GM18498 (cell line): ENCODE measurements around the gene EMCN.
"Not testable (repeated sequence)": the region's sequence is repeated elsewhere in the genome, so short reads cannot be mapped to it uniquely, and the experiment has no call there.

Experiments
- ATAC-seq: cut with Tn5 transposase; IDR thresholded peaks from one replicate; pipeline ENCODE4 v1.9.1; 2021; ENCODE audit warnings: mild to moderate bottlenecking, moderate library complexity; ENCODE audit not compliant: unreplicated experiment

The EMCN gene, protein sequence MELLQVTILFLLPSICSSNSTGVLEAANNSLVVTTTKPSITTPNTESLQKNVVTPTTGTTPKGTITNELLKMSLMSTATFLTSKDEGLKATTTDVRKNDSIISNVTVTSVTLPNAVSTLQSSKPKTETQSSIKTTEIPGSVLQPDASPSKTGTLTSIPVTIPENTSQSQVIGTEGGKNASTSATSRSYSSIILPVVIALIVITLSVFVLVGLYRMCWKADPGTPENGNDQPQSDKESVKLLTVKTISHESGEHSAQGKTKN

DNA sequence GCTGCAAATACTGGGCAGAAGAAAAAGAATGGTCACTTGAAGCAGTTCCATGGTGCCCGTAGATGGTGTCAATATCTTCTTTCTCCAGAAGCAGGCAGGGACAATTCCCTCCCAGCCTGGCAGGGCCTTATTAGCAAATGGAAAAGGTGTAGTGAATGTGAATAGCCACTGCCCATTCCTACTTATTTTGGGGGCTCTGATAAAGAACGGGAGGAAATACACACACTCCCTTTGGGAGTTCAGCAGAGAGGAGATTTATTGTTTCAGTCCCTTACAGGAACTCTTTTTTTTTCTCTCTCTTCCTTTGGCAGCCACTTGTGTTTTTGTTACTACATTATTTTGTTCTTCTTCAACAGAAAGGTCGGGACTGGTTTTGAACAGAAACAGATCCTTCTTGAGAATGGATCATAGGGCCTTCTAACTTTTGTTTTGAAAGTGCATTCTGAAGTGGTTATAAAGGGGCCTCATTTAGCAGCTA, at the start of gene EMCN:
EMCN (minus strand) TSS at position 159 of the 478 bp plus-strand sequence; CDS start at position 51, 108 bp downstream.
- no peak for ATAC-seq

DNA sequence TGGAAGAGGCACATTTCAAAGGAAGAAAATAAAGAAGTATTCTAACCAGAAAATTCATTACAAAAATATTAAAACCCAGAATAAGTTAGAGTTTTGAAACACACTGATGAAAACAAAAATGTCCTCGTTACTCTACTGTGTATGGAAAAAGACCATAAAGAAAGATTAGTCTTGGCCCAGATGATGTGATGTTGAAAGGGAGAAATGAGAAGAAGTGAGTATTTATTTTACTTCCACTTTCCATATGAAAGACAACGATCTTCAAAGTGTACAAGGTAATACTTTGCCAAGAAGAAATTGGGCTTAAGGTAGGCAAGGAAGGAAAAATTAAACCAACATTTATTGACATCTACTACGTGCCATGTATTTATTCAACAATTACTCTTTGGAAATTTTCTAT, 48.6 kb upstream of the EMCN start:
- ATAC-seq = no peak

DNA sequence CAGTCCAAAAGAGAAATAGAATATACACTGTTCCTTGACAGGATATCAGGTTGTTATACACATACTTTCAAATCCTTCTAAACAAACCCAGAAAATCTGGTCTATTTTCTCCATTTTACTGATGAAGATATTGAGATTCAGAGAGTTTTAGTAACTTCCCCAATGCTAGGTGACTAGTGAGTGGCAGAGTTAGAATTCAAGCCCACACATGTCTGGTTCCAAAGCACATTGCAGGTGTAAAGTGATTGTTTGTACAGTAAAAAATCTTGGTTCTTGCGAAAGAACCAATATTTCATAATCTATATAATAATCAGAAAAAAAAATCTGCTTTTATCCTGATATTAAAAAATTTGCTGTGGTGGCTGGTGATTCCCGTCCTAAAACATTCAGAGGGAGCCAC, 39.5 kb upstream of the EMCN start:
- ATAC-seq = no peak

DNA sequence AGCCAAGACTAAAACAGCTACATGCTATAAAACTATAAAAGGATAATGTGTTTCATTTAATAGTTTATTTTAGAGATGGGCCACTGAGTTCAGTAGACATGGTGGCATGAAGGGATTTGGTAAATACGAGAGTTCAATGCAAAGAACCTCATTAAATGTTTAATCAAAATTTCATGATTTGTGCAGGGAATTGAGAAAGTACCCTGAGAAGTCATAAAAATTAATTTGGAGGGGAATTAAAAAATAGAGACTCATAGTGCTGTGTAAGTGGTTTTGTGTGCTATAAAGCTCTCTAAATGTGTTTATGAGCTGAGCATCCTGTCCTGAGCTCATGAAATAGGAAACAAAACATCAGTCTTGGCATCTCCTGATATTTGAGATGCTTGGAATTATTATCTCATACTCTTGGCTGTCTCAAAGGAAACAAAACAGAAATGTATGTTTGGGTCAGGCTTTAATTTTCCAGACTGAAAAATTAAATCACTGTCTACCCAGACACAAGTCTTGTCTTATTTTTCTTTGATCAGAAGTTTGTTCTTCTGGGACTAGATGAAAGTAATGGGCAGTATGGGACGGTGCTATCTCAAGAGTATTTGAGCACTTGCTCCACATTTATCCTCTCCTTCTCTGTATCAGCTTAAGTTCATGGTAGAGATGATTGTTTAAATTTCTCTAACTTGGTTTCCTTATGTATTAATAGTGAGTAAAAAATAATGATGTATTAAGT, 38.0 kb upstream of the EMCN start:
- no peak for ATAC-seq

DNA sequence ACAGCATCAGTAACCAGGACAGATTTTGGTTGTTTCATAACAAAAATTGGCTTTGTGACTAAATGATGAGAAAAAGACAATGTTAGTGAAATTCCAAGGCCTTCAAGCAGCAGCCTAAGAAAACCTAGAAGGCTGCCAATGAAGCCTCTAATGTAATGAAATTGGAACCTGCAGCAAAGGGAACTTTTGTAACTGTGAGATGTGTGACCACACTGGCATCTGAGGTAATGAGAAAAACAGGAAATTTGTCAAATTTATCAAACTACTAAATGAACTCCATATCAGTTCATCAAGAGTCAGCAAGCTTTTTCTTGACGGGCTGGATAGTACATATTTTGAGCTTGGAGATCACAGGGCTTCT, 30.4 kb upstream of the EMCN start:
- ATAC-seq = no peak

DNA sequence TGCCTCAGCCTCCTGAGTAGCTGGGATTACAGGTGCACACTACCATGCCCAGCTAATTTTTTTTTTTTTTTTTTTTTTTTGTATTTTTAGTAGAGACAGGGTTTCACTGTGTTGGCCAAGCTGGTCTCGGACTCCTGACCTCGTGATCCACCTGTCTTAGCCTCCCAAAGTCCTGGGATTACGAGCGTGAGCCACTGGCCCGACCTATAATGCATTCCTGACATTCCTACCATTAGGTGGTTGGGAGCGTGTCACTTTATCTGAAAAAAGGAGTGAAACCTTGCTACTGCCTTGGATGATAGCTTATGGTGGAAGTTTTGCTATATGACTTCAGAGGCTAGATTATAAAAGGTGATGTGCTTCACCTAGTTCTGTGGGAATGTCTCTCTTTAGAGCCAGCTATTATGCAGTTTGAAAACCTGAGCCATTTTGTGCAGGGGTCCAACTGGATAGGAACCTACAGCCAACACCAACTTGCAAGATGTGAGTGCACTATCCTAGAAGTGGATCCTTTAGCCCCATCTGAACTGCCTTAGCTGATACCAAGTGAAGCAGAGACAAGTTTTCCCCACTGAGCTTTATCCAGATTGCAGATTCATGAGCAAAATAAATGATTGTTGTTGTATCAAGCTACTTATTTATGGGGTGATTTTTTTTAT, 29.8 kb upstream of the EMCN start:
- ATAC-seq = no peak

DNA sequence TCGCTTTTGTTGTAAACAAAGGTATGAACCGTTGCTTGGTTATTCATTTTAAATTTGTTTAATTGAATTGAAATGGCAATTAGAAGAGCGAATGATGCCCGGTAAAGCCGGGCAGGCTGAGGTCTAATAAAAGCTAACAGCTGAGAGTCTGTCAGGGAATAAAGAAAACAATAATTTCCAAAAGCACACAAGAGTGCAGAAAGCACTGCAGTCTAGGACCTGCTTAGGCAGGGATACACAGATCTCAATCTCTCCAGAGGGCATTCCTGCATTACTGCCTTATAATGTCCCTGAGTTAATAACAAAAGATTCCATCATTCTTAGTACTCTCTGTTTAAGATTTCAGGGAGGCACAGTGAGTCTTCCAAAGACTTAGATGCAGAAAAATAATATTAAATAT, 27.6 kb upstream of the EMCN start:
- no peak for ATAC-seq

DNA sequence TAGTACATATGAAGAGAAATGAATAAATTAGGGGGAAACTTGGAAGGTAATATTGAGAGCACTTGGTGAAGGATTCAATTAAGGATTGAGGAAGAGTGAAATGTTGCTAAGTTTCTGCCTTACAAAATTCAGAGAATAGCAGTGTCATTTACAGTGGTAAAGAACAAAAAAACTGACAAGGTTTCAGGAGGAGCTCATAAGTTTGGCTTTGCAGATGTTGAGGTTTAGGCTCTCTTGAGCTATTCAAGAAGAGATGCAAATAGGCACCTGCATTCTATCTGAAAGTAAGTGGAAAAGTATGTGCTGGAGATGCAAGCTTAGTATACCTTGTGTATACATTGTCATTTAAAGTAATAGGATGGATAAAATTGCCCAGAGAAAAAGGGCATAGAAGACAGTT, 22.3 kb upstream of the EMCN start:
- ATAC-seq = no peak

DNA sequence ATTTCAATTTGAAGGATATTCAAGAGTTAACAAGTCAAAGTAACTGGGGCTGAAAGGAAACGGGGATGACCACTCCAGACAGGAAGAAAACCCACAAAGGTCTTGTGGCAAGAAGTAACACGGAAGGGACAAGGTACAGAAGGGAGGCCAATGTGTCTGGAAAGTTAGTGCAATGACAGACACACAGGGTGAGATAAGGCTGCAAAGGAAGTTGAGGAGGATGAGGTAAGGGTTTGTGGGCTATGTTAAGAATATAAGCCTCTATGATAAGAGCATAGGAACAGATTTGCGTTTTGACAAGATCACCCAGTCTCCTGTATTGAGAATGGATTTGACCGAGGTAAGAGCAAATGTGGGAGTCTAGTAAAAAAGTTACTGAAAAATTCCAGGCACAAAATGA, 21.9 kb upstream of the EMCN start:
- ATAC-seq = no peak

DNA sequence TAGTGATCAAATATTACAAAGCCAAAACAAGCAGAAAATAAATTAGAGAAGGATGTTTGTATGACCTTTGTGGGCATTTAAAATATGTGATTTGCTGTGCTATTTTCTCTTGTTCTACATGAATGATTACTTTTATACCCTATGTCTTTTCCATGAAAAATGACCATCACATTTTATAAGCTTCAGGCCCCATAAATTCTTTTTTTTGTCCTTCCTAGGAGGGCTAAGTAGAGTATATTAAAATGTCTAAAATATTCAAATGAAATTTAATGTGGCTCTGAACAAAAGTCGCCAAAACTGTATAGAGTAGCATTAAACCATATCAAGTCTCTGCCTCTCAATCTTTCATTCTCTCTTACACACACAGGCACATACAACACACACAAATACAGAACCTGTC, 15.9 kb upstream of the EMCN start:
- ATAC-seq = no peak

DNA sequence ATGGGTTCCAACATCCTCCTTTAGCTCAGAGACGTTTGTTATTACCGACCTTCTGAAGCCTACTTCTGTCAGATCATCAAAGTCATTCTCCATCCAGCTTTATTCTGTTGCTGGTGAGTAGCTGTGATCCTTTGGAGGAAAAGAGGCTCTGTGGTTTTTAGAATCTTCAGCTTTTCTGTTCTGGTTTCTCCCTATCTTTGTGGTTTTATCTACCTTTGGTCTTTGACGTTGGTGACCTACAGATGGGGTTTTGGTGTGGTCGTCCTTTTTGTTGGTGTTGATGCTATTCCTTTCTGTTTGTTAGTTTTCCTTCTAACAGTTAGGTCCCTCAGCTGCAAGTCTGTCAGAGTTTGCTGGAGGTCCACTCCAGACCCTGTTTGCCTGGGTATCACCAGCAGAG, 12.3 kb upstream of the EMCN start:
- ATAC-seq = not testable (repeated sequence)

DNA sequence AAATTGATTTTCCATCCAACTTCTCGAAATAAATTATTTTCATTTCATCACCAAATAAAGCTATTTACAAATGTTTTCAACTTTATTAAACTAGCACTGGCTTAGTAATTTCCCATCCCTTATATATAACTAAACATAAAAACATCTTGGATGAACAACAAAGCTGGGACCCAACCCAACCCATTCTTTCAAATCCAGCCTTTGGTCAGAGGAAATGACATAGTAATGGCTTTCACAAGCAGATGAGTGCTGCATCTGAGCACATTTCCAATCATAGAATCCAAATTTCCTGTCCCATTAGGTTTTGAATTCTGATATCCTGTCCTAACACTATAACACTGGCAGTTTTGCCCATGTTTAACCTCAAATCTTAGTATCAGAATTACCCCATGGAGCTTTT, 7.9 kb upstream of the EMCN start:
- ATAC-seq = no peak

DNA sequence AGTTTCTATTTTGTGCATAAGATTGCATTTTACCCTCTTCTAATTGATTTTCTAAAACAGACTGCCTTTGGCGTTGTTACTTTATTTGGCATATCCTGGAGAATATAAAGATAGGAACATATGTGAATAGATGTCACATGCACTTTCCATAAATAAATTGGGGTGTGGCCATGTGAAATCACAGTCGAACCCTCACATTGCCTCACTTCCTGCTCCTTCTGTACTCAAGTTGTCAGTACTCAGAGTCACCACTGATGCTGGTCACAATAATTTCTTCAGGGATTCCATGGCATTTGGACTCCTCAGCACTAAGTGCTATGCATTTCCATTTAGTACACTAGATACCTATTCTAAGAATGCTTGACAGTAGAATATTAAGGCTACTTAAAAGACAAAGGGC, 1.4 kb upstream of the EMCN start:
- ATAC-seq = no peak

DNA sequence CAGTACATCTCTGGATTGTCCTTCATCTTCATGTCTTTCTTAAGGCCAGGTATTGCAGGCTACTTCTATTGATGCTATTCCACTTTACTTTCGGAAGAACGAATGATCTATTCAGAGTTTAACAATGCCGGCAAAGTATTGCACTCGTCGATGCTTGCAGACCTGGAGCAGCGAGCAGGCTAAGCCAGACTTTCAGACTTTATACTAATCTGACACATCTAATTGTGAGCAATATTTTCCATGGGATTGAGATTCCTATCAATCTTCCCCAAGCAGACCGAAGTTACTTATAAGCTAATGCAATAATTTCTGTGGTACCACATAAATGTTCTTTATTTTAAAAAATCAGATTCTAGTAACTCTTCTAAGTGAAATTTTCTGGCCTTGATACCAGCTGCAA, 1.6 kb downstream of the EMCN start:
- no peak for ATAC-seq

DNA sequence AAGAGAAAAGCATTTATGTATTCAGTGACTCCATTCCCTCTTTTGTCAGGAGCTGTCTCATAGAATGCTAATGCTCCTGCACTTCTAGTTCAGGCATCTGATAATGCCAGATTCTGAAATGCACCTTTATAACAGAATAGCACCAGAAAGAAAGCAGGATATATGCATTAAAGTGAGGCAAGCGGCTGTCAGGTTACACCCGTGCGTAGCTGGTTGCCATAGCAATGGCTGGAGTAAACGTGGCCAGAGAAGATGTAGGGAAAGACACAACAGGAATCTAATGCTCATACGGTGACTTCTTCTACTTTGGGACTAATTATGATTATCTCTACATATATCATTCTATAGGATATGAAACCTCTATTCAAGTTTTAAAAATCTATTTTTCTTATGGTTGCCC, 5.9 kb downstream of the EMCN start:
- ATAC-seq = no peak

DNA sequence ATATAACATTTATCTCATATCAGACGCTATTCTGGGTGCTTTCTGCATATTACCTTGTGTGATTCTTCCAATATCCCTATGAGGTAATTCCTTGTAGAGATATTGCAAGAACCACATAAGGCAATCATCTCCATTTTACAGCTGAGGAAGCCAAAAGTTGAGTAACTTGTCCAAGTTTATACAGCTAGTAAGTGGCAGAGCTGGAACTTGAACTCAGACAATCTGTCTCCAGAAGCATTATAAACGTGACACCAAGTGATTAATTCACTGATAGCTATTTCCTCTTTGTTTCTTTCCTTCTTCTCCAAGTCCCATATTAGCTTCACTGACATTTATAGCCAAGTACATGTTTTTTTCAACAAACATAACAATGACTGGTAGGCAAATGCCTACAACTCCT, 7.3 kb downstream of the EMCN start:
- no peak for ATAC-seq

DNA sequence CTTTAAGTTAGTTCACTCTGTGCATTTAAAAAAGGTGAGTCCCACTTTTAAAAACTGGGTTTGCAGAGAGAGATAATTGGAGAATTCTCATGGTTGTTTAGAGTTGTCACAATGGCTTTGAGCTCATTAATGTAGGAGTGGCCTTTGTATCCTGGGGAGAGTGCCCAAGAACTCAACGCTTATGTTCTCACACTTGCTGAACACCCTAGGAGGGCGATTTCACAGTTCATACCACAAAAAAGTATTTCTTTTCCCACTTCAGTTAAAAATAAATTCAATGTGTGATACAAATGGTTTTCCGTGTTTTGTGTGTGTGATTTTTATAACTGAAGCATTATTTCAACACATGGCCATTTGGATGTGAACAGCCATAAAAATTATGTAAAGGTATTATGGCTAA, 8.4 kb downstream of the EMCN start:
- ATAC-seq = no peak

DNA sequence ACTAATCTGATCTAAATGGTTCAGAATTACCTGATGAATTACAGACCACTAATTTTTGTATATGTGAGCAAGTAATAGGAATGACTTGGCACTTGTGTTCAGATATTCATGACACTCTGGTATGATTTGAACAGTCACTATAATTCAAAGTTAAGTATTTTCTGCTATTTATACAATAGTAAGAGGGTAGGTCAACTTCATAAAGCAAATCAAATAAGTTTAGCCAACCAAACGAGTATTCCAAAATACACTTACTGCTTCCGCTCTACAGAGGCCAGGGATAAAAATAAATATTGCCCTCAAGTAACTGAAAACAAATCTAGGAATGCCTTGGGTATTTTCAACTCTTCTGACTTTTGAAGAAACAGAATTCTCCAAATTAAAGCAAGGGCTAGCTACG, 9.1 kb downstream of the EMCN start:
- ATAC-seq = no peak

DNA sequence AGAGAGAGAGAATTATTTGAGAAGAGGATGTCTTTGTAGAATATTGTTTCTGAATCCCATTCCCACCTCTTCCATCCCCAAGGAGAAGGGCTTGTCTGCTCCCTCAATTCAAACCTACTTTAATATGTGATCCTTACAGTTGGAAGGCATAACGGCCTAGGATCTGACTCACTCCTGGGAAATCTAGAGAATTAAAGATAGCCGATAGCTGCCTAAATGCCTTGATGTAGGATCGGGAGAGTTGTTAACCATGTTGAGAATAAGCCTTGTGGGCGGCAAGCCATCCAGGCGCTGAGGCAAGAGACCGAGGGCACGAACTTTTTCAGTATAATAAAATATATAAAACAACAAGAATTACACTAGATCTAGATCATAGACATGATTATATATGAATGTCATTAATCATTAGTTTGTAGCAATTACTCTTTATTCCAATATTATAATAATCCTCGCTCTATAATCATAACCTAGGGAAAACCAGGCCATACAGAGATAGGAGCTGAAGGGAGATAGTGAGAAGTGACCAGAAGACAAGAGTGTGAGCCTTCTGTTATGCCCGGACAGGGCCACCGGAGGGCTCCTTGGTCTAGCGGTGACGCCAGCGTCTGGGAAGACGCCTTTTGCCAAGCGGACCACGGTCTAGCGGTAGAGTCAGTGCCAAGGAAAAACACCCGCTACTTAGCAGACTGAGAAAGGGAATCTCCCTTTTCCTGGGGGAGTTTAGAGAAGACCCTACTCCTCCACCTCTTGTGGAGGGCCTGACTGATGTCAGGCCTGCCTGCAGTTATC, 13.5 kb downstream of the EMCN start:
- no peak for ATAC-seq

DNA sequence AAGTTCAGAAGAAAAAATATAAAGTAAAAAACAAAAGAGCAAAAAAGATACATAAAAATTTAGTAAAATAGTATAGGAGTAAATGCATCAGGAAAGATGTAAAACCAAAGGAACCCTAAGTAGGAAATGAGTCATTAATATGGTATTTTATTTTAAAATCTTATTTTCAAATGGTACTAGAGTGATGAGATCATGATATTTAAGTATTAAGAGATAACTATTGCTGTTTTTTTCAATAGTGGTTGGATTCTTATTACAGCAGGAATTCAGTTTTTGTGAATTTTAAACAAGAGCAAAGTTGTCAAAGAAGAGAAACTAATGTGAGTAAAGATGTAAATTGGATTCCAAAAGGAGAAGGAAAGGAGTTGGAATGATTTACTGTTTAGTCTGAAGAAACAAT, 20.0 kb downstream of the EMCN start:
- no peak for ATAC-seq

DNA sequence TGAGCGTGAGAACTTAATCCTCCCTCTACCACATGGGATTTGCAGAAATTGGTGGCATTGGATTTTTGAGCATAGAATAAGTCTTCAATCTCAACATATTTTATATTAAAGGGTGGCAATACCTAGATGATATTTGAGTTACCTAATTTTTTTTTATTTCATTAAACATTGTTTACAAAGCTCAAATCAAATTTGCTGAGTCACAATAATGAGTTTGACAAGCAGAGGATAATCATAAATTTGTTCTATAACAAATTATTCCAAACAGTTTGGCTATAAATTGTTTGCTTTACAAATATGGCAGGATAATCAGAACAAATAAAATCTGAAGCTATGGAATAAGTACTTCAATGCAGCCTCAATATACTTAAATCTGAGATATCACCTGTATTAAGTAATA, 22.7 kb downstream of the EMCN start:
- no peak for ATAC-seq
